GM19324 (cell line): Measurements from ENCODE around the gene TTC36.
"Not testable (repeated sequence)": the region's sequence is repeated elsewhere in the genome, so short reads cannot be mapped to it uniquely, and the experiment has no call there.

Experiments
- ATAC-seq: cut with Tn5 transposase; IDR thresholded peaks from one replicate; pipeline ENCODE4 v1.9.1; 2021; ENCODE audit warnings: mild to moderate bottlenecking, moderate library complexity; ENCODE audit not compliant: unreplicated experiment, low FRiP score

TTC36 gene

GRCh38 chr11:118531597-118532084 lies 4.4 kb downstream of the TTC36 start:
- ATAC-seq = no peak

DNA sequence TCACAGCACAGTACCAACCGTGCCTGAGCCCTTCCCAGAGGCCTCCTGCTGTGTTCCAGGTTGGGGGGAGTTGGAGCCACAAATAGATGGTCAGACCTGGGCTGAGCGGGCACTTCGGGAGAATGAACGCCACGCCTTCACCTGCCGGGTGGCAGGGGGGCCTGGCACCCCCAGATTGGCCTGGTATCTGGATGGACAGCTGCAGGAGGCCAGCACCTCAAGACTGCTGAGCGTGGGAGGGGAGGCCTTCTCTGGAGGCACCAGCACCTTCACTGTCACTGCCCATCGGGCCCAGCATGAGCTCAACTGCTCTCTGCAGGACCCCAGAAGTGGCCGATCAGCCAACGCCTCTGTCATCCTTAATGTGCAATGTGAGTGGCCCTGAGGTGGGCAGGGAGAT lies 4.8 kb downstream of the TTC36 start:
- ATAC-seq = no peak

GRCh38 chr11:118532852-118533768 lies 5.8 kb downstream of the TTC36 start:
- ATAC-seq = no peak

- ATAC-seq = no peak
Observed at GRCh38 chr11:118533769-118534729, 6.8 kb downstream of the TTC36 start.

DNA sequence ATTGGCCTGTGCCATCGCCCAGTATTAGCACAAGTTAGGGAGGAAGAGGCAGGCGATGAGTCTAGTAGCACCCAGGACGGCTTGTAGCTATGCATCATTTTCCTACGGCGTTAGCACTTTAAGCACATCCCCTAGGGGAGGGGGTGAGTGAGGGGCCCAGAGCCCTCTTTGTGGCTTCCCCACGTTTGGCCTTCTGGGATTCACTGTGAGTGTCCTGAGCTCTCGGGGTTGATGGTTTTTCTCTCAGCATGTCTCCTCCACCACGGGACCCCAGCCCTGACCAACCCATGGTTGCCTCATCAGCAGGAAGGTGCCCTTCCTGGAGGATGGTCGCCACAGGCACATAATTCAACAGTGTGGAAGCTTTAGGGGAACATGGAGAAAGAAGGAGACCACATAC lies 8.0 kb downstream of the TTC36 start:
- ATAC-seq = no peak

GRCh38 chr11:118536726-118537125 lies 9.5 kb downstream of the TTC36 start:
- ATAC-seq = no peak

DNA sequence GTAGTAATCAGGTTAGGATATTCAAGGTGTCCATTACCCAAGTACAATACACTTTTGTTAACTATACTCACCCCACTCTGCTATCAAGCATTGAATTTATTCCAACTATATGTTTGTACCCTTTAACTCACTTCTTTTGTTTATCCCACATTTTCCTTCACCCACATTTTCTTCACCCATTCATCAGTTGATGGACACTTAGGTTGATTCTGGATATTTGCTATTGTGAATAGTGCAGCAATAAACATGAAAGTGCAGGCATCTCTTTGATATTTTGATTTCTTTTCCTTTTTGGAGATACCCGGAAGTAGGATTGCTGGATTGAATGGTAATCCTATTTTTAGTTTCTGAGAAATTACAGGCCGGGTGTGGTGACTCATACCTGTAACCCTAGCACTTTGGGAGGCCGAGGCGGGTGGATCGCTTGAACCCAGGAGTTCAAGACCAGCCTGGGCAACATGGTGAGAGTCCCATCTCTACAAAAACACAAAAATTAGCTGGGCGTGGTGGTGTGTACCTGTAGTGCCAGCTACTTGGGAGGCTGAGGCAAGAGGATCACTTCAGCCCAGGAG lies 10.2 kb downstream of the TTC36 start:
- no peak for ATAC-seq

DNA sequence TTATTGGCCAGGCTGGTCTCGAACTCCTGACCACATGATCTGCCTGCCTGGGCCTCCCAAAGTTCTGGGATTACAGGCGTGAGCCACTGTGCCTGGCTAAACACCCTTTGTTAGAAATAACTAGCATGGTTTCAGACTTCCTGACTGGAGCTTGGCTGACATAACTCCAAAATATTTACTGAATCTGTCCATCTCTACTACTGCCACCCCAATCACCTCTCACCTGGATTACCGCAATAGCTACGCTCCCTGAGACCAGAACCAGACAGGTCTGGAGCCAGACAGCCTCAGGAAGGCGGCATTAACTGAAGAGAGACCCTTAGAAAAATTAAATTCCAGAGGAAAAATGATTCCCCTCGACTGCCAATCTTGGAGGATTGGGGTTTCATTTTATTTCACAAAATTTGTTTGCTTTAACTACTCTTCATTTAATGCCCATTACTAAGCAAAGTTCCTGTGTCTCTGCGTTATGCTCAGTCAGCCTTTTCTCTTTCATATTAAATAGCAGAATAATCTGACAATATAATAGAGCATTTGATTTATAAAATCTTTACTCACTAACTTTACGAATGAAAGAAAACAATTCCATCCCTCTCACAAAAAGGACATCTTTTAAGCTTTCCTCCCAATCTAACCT lies 16.9 kb downstream of the TTC36 start:
- ATAC-seq = no peak

GRCh38 chr11:118544647-118545010 lies 17.4 kb downstream of the TTC36 start:
- no peak for ATAC-seq

GRCh38 chr11:118545533-118545932 lies 18.3 kb downstream of the TTC36 start:
- no peak for ATAC-seq

GRCh38 chr11:118547132-118547531 lies 19.9 kb downstream of the TTC36 start:
- ATAC-seq = no peak

GRCh38 chr11:118552341-118552740 lies 25.1 kb downstream of the TTC36 start:
- no peak for ATAC-seq

GRCh38 chr11:118560806-118561205 lies 33.5 kb downstream of the TTC36 start:
- ATAC-seq = no peak

GRCh38 chr11:118565051-118565450 lies 37.8 kb downstream of the TTC36 start:
- no peak for ATAC-seq

DNA sequence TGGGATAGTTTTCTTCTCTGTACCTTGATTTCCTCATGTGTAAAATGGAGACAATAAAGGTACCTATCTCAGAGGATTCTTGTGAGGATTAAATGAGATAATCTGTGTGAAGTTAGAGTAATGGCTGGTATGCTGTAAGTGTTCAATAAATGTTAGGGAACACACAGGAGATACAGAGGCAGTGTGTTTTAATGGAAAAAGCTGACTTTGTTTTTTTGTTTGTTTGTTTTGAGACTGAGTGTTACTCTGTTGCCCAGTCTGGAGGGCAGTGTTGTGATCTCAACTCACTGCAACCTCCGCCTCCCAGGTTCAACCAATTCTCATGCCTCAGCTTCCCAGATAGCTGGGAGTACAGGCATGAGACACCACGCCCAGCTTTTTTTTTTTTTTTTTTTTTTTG lies 42.4 kb downstream of the TTC36 start:
- ATAC-seq = no peak

DNA sequence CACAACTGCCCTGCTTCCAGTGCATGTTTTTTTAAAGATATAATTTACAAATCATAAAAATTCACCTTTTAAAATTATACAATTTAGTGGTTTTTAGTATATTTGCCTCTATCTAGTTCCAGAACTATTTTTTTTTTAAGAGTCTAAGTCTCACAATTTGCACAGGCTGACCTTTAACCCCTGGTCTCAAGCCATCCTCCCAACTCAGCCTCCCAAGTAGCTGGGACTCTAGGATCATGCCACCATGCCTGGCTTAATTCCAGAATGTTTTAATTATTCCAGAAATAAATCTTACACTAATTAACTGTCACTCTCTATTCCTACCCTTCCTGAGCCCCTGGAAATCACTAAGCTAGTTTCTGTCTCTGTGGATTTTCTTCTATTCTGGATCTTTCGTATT lies 43.5 kb downstream of the TTC36 start:
- no peak for ATAC-seq

DNA sequence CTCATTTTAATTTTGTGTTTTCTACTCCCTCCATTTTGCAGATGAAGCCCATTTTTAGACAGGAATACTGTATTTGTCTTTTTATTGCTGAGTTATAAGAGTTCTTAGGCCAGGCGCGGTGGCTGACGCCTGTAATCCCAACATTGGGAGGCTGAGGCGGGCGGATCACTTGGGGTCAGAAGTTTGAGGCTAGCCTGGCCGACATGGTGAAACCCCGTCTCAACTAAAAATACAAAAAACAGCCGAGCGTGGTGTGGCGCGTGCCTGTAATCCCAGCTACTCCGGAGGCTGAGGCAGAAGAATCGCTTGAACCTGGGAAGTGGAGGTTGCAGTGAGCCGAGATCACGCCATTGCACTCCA lies 44.4 kb downstream of the TTC36 start:
- not testable (repeated sequence) for ATAC-seq

DNA sequence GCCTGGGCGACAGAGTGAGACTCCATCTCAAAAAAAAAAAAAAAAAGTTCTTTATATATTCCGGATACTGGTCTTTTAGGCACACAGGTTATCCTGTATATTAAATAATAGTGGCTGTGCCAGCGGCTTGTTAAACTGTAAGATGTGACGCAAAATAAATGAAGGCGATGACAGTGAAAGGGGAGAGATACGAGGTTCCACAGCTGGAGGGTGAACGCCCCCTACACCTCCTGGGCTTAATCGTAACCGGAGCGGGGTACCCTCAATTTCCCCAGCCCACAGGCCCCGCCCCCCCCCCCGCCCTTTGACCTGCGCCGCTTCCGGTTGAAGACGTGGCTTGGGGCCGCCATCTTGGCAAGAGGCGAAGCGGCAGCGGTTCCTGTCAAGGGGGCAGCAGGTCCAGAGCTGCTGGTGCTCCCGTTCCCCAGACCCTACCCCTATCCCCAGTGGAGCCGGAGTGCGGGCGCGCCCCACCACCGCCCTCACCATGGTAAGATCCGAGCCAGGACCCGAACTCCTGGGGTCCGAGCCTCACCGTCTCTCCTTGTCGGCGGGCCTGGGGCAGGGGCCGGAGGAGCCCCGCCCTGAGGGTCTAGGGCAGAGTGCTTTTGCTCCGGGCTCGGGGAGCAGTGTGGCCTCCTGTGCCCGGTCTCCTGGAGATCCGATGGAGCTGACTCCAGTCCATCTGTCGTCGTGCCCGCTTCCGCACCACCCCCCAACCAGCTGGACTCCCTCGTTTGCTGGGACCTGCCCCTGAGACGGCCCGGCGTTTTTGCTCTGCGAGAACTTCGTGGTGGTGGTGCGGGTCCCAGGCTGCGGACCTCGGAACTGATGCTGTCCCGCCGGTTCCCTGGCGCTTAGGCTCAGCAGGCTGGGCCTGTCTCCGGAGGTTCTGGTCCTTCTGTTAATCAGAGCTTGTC lies 45.0 kb downstream of the TTC36 start, which contains the start of gene ARCN1:
ARCN1 (plus strand) TSS at position 349 of the 920 bp plus-strand sequence; CDS start at position 488, 139 bp downstream.
- peak; percentile 59 for ATAC-seq

DNA sequence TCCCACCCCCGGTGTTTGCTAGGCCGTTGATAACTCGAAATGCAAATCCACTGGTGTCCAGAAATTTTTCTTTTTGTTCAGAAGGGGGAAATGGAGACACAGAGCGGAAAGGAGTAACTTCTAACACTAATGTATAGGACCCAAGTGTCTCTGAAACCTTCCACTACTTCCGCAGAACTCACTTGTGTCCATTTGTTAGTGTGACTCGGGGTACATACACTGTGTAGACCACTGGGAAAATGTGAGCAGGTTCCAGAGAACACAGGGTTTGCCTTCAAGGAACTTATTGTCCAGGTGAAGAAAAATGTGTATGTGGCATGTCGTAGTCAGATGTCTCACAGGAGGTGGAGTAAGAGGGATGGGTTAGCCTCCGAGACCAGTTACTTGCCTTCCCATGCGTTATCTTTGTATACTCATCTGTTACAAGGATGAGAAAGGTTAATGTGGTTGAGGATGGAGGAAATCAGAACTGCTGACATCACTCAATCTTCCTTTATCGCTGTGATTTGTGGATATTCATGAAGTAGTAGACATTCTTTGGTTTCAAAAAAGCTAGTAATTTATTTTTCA lies 45.8 kb downstream of the TTC36 start:
- peak; percentile 13 for ATAC-seq
